ENCODE measurements around the gene TAS1R2. TPM values are rescaled to one million over a fixed set of nuclear protein-coding genes. Genes with fewer than 3 reads are reported as not detected.
A peak's percentile ranks its signal among the peaks of the same experiment; 100 is the strongest.

TAS1R2 gene
- total and polyA plus RNA-seq, 2 donors from 2014 or later, result not detected

DNA sequence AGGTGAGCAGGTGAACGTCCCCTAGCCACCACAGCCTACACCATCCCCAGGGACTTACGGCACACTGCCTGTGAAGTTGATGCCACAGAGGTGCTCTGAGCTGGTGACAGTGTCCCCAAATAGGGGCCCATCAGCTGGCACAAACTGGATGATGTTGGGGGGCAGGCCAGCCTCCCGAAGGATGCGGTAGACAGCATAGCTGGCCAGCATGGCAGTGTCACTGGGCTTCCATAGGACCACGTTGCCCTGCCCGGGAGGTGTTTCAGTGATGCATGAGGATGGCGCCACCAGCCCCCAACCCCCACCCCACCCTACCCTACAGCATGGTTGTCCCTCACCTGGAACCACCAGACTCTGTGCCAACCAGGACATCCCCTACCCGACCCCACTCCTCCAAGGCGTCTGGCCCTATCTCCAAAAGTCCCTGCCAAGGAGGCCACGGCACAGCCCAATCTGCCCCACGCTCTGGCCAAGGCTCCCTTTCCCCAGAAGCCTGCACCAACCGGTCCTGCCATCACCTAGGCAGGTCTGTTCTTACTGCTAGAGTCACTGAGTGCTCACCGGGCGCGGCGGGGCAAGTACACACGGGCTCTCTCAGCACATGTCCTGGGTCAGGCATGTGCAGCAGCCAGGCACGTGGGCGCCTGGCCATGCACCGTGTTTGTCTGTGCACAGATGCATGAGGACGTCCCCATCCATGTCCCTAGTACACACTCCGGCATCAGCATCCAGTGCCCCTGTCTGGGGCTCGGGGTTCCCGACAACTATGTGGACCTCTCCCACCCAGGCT, 22.4 kb upstream of the TAS1R2 start:
- peaks cover 4 to 41% (median 23%) of the 10 kb centered on the region in 3 donors for H3K36me3 ChIP-seq (ENCODE audit: control insufficient read depth in 2 of 3, insufficient read depth in 3 of 3, low read length in 3 of 3)
- no peak overlapping the region for H3K4me3 ChIP-seq (ENCODE audit: low read length in 3 of 3)
- peaks cover 0 to 41% (median 31%) of the 10 kb centered on the region in 3 donors for H3K4me1 ChIP-seq (ENCODE audit: control insufficient read depth in 2 of 3, insufficient read depth in 2 of 3, low read depth in 1 of 3, low read length in 3 of 3)
- H3K27ac ChIP-seq (ENCODE audit: low read depth in 2 of 2, low read length in 2 of 2), result peak overlapping the region in 1 of 2 donors; percentile 22
- DNase-seq (peak in 1 of 5 donors; percentile 90), FAIRE-seq (no peak)
- H3K27me3 ChIP-seq (ENCODE audit: control insufficient read depth, insufficient read depth, low read length), result no peaks in the 10 kb centered on the region
- H3K9ac ChIP-seq (ENCODE audit: low read length in 3 of 3), result no peak overlapping the region
- no peaks in the 10 kb centered on the region for H3K9me3 ChIP-seq (ENCODE audit: control insufficient read depth in 2 of 3, insufficient read depth in 1 of 3, low read length in 3 of 3)
- TF ChIP-seq, protein P1, sequence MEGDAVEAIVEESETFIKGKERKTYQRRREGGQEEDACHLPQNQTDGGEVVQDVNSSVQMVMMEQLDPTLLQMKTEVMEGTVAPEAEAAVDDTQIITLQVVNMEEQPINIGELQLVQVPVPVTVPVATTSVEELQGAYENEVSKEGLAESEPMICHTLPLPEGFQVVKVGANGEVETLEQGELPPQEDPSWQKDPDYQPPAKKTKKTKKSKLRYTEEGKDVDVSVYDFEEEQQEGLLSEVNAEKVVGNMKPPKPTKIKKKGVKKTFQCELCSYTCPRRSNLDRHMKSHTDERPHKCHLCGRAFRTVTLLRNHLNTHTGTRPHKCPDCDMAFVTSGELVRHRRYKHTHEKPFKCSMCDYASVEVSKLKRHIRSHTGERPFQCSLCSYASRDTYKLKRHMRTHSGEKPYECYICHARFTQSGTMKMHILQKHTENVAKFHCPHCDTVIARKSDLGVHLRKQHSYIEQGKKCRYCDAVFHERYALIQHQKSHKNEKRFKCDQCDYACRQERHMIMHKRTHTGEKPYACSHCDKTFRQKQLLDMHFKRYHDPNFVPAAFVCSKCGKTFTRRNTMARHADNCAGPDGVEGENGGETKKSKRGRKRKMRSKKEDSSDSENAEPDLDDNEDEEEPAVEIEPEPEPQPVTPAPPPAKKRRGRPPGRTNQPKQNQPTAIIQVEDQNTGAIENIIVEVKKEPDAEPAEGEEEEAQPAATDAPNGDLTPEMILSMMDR (IDR thresholded peaks at IDR 0.05; ENCODE audit: borderline replicate concordance, extremely low read depth, insufficient read depth), result no peak
- intact Hi-C loops (cut with DNase I), result no loop called here

DNA sequence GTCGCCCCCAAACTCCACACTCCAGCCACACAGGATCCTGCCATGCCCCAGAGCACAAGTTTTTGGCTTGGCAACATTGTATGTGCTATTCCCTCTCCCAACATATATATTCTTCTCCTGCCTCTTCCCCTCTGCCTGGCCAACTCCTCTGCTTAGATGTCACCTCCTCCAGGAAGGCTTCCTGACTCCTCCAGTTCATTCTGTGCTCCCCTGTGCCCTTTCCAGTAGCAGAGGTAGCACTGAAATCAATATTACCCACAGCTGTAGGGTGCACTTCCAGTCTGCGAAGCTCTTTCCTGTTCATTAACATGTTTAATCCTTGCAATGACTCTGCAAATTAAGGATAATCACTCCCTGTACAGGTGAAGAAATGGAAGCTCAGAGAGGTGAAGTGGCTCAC, 21.7 kb upstream of the TAS1R2 start:
- no peaks in the 10 kb centered on the region for H3K27me3 ChIP-seq (ENCODE audit: control insufficient read depth, insufficient read depth, low read length)
- H3K9me3 ChIP-seq (ENCODE audit: control insufficient read depth in 2 of 3, insufficient read depth in 1 of 3, low read length in 3 of 3), result no peaks in the 10 kb centered on the region
- DNase-seq, result no peak
- no peak overlapping the region for H3K9ac ChIP-seq (ENCODE audit: low read length in 3 of 3)
- H3K4me3 ChIP-seq (ENCODE audit: low read length in 3 of 3), result no peak overlapping the region
- TF ChIP-seq, protein P1 (IDR thresholded peaks at IDR 0.05; ENCODE audit: borderline replicate concordance, extremely low read depth, insufficient read depth), result no peak
- intact Hi-C loops (cut with DNase I), result no loop called here
- no peak for FAIRE-seq
- peak overlapping the region in 1 of 2 donors; percentile 42 for H3K27ac ChIP-seq (ENCODE audit: low read depth in 2 of 2, low read length in 2 of 2)
- H3K36me3 ChIP-seq (ENCODE audit: control insufficient read depth in 2 of 3, insufficient read depth in 3 of 3, low read length in 3 of 3), result peaks cover 4 to 42% (median 28%) of the 10 kb centered on the region in 3 donors
- peaks cover 0 to 41% (median 24%) of the 10 kb centered on the region in 3 donors for H3K4me1 ChIP-seq (ENCODE audit: control insufficient read depth in 2 of 3, insufficient read depth in 2 of 3, low read depth in 1 of 3, low read length in 3 of 3)

DNA sequence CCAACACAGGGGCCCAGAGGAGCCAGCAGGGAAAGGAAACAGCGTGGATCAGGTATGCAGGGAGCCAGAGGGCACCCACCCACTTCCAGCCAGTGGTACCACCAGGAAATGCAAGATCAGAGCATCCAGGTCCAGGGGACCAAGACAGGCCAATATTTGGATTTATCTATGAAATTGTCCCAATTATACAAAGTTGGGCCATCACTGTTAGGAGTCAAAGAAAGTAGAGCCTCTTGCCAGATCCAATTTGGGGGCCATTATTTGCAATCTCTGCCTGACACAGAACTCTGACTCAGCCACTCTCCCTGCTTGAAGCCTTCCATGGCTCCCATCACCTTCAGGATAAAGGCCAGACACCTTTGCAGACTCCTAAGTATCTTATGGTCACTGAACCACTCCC, 21.1 kb upstream of the TAS1R2 start:
- Histone ChIP-seq H3K36me3 (ENCODE audit: control insufficient read depth in 2 of 3, insufficient read depth in 3 of 3, low read length in 3 of 3) (peaks cover 4 to 48% (median 31%) of the 10 kb centered on the region in 3 donors), H3K4me1 (ENCODE audit: control insufficient read depth in 2 of 3, insufficient read depth in 2 of 3, low read depth in 1 of 3, low read length in 3 of 3) (peaks cover 0 to 40% (median 19%) of the 10 kb centered on the region in 3 donors), H3K27me3 (ENCODE audit: control insufficient read depth, insufficient read depth, low read length) (no peaks in the 10 kb centered on the region), H3K4me3 (ENCODE audit: low read length in 3 of 3) (no peak overlapping the region), H3K9me3 (ENCODE audit: control insufficient read depth in 2 of 3, insufficient read depth in 1 of 3, low read length in 3 of 3) (no peaks in the 10 kb centered on the region), H3K27ac (ENCODE audit: low read depth in 2 of 2, low read length in 2 of 2) (no peak overlapping the region), H3K9ac (ENCODE audit: low read length in 3 of 3) (no peak overlapping the region)
- no peak for FAIRE-seq
- DNase-seq, result no peak
- intact Hi-C loops (cut with DNase I), result no loop called here
- TF ChIP-seq, protein P1 (IDR thresholded peaks at IDR 0.05; ENCODE audit: borderline replicate concordance, extremely low read depth, insufficient read depth), result no peak

Measured in kidney (tissue), 14 donors.